Neural progenitor cell (in vitro differentiated cells): Measurements from ENCODE around the gene SORT1. TPM values are rescaled to one million over a fixed set of nuclear protein-coding genes. Genes with fewer than 3 reads are reported as not detected.
A peak's percentile ranks its signal among the peaks of the same experiment; 100 is the strongest.

Experiments
- DNase-seq: peaks from one replicate; pipeline ENCODE4 v3.0.0-alpha.2; 2016; ENCODE audit warnings: low spot score
- H2AFZ ChIP-seq: fragments of 200-600 bp; sonication (generic); replicated peaks from 2 replicates; pipeline ENCODE4 v1.6.1; 2016; ENCODE audit warnings: antibody characterized with exemption
- H3F3A ChIP-seq: fragments of 200-600 bp; sonication (generic); 2 replicates; pipeline ENCODE4 v1.6.1; 2016; ENCODE audit warnings: antibody characterized with exemption, low read depth
- H3K27ac ChIP-seq: fragments of 200-600 bp; sonication (generic); 2 replicates; pipeline ENCODE4 v1.5.1; 2016; ENCODE audit warnings: mild to moderate bottlenecking
- H3K27me3 ChIP-seq: fragments of 200-600 bp; sonication (generic); 2 replicates; pipeline ENCODE4 v1.6.1; 2016; ENCODE audit warnings: mild to moderate bottlenecking, moderate library complexity
- H3K36me3 ChIP-seq: fragments of 200-600 bp; sonication (generic); 2 replicates; pipeline ENCODE4 v1.5.1; 2016
- H3K4me1 ChIP-seq: fragments of 200-600 bp; sonication (generic); 2 replicates; pipeline ENCODE4 v1.6.1; 2016; ENCODE audit warnings: mixed run types
- H3K4me2 ChIP-seq: fragments of 200-600 bp; sonication (generic); 2 replicates; pipeline ENCODE4 v1.6.1; 2016
- H3K4me3 ChIP-seq: fragments of 200-600 bp; sonication (generic); 2 replicates; pipeline ENCODE4 v1.5.1; 2016
- H3K79me2 ChIP-seq: fragments of 200-600 bp; sonication (generic); 2 replicates; pipeline ENCODE4 v1.6.1; 2016; ENCODE audit warnings: low read depth
- H3K9ac ChIP-seq: fragments of 200-600 bp; sonication (generic); 2 replicates; pipeline ENCODE4 v1.6.1; 2016
- H3K9me3 ChIP-seq: fragments of 200-600 bp; sonication (generic); 2 replicates; pipeline ENCODE4 v1.5.1; 2016; ENCODE audit warnings: low read depth
- H4K20me1 ChIP-seq: fragments of 200-600 bp; sonication (generic); 2 replicates; pipeline ENCODE4 v1.6.1; 2016; ENCODE audit warnings: low read depth
- H3K27ac Mint-ChIP-seq: 3 replicates; pipeline ENCODE4 v1.8.0; 2021; ENCODE audit warnings: mixed read lengths
- H3K27me3 Mint-ChIP-seq: 2 replicates; pipeline ENCODE4 v1.8.0; 2022; ENCODE audit warnings: low read depth, mild to moderate bottlenecking, inconsistent platforms, moderate library complexity, mixed read lengths; ENCODE audit not compliant: insufficient read depth
- H3K36me3 Mint-ChIP-seq: 3 replicates; pipeline ENCODE4 v1.8.0; 2021; ENCODE audit warnings: mixed read lengths
- H3K4me1 Mint-ChIP-seq: 3 replicates; pipeline ENCODE4 v1.8.0; 2021; ENCODE audit warnings: mixed read lengths
- H3K4me3 Mint-ChIP-seq: 3 replicates; pipeline ENCODE4 v1.8.0; 2021; ENCODE audit warnings: mild to moderate bottlenecking, moderate library complexity, mixed read lengths
- H3K9me3 Mint-ChIP-seq: 3 replicates; pipeline ENCODE4 v1.8.0; 2020; ENCODE audit warnings: mixed read lengths
- CTCF ChIP-seq: fragments of 200-600 bp; sonication (generic); IDR thresholded peaks from 2 replicates; pipeline ENCODE4 v1.5.1; 2017; ENCODE audit warnings: antibody characterized with exemption, mild to moderate bottlenecking
- EZH2 ChIP-seq: fragments of 200-600 bp; sonication (generic); IDR thresholded peaks from 2 replicates; pipeline ENCODE4 v1.6.1; 2017; ENCODE audit warnings: antibody characterized with exemption, mild to moderate bottlenecking, moderate library complexity
- EZH2phosphoT487 ChIP-seq: fragments of 200-600 bp; sonication (generic); IDR thresholded peaks from 2 replicates; pipeline ENCODE4 v1.6.1; 2017; ENCODE audit warnings: antibody characterized with exemption
- total RNA-seq: library from RNA; depleted of rRNA; stranded (reverse); fragments of >200 nt; gene quantifications from 2 replicates; pipeline ENCODE4 v1.2.3, GENCODE V29; 2015; ENCODE audit warnings: low replicate concordance

SORT1 gene
- total RNA-seq, 1 donor from 2014 or later = 38.9 TPM

- no peak for TF ChIP-seq CTCF
- no peak for TF ChIP-seq EZH2phosphoT487
- TF ChIP-seq EZH2 = no peak
- Histone ChIP-seq H4K20me1 (peaks cover 15% of the 10 kb centered on the region), H3K4me1 (peaks cover 16% of the 10 kb centered on the region), H3K36me3 (no peaks in the 10 kb centered on the region), H3K9me3 (no peaks in the 10 kb centered on the region), H3K79me2 (peaks cover 100% of the 10 kb centered on the region), H2AFZ (no peak overlapping the region), H3K9ac (no peak overlapping the region), H3K4me3 (no peak overlapping the region), H3F3A (peaks cover 18% of the 10 kb centered on the region), H3K27ac (peak overlapping the region; percentile 73), H3K4me2 (peak overlapping the region; percentile 25), H3K27me3 (no peaks in the 10 kb centered on the region)
- no peaks in the 10 kb centered on the region for H3K9me3 Mint-ChIP-seq
- H3K27ac Mint-ChIP-seq = no peak overlapping the region
- no peaks in the 10 kb centered on the region for H3K36me3 Mint-ChIP-seq
- H3K4me1 Mint-ChIP-seq = peaks cover 9% of the 10 kb centered on the region
- DNase-seq = no peak
- no peak overlapping the region for H3K4me3 Mint-ChIP-seq
- no peaks in the 10 kb centered on the region for H3K27me3 Mint-ChIP-seq
Observed at GRCh38 chr1:109383854-109384253, 13.9 kb downstream of the SORT1 start.

GRCh38 chr1:109383087-109383779 is 14.5 kb downstream of the SORT1 start:
- H3K4me2 ChIP-seq = peak overlapping the region; percentile 25
- no peak overlapping the region for H3K4me3 ChIP-seq
- H3K36me3 ChIP-seq = no peaks in the 10 kb centered on the region
- peak; percentile 46 for DNase-seq
- peak overlapping the region; percentile 73 for H3K27ac ChIP-seq
- no peaks in the 10 kb centered on the region for H3K27me3 Mint-ChIP-seq
- peaks cover 97% of the 10 kb centered on the region for H3K79me2 ChIP-seq
- H3K9me3 ChIP-seq = no peaks in the 10 kb centered on the region
- no peaks in the 10 kb centered on the region for H3K9me3 Mint-ChIP-seq
- peaks cover 9% of the 10 kb centered on the region for H3K4me1 Mint-ChIP-seq
- H4K20me1 ChIP-seq = peaks cover 13% of the 10 kb centered on the region
- no peak overlapping the region for H3K9ac ChIP-seq
- no peaks in the 10 kb centered on the region for H3K27me3 ChIP-seq
- no peaks in the 10 kb centered on the region for H3K36me3 Mint-ChIP-seq
- H3K4me3 Mint-ChIP-seq = no peak overlapping the region
- H3F3A ChIP-seq = peaks cover 18% of the 10 kb centered on the region
- peaks cover 16% of the 10 kb centered on the region for H3K4me1 ChIP-seq
- H3K27ac Mint-ChIP-seq = no peak overlapping the region
- no peak overlapping the region for H2AFZ ChIP-seq
- TF ChIP-seq CTCF (no peak), EZH2phosphoT487 (no peak), EZH2 (no peak)

- H3K9me3 Mint-ChIP-seq = no peaks in the 10 kb centered on the region
- H3K27ac Mint-ChIP-seq = no peak overlapping the region
- H3K9me3 ChIP-seq = no peaks in the 10 kb centered on the region
- peaks cover 16% of the 10 kb centered on the region for H3K4me1 ChIP-seq
- H3K4me1 Mint-ChIP-seq = peaks cover 9% of the 10 kb centered on the region
- peaks cover 18% of the 10 kb centered on the region for H3F3A ChIP-seq
- H3K4me2 ChIP-seq = no peak overlapping the region
- no peaks in the 10 kb centered on the region for H3K27me3 ChIP-seq
- DNase-seq = no peak
- no peak overlapping the region for H2AFZ ChIP-seq
- H3K27me3 Mint-ChIP-seq = no peaks in the 10 kb centered on the region
- H3K27ac ChIP-seq = no peak overlapping the region
- TF ChIP-seq EZH2 = no peak
- no peak for TF ChIP-seq EZH2phosphoT487
- TF ChIP-seq CTCF = no peak
- H3K36me3 ChIP-seq = no peaks in the 10 kb centered on the region
- no peaks in the 10 kb centered on the region for H3K36me3 Mint-ChIP-seq
- no peak overlapping the region for H3K9ac ChIP-seq
- H3K4me3 Mint-ChIP-seq = no peak overlapping the region
- H4K20me1 ChIP-seq = peaks cover 8% of the 10 kb centered on the region
- H3K79me2 ChIP-seq = peaks cover 96% of the 10 kb centered on the region
- H3K4me3 ChIP-seq = no peak overlapping the region
Observed at GRCh38 chr1:109381573-109381972, 16.1 kb downstream of the SORT1 start.
